Neural progenitor cell (in vitro differentiated cells): ENCODE data around the gene LIPC. TPM values are rescaled to one million over a fixed set of nuclear protein-coding genes. Genes with fewer than 3 reads are reported as not detected.

Experiments
- DNase-seq: peaks from one replicate; pipeline ENCODE4 v3.0.0-alpha.2; 2016; ENCODE audit warnings: low spot score
- H2AFZ ChIP-seq: fragments of 200-600 bp; sonication (generic); replicated peaks from 2 replicates; pipeline ENCODE4 v1.6.1; 2016; ENCODE audit warnings: antibody characterized with exemption
- H3F3A ChIP-seq: fragments of 200-600 bp; sonication (generic); 2 replicates; pipeline ENCODE4 v1.6.1; 2016; ENCODE audit warnings: antibody characterized with exemption, low read depth
- H3K27ac ChIP-seq: fragments of 200-600 bp; sonication (generic); 2 replicates; pipeline ENCODE4 v1.5.1; 2016; ENCODE audit warnings: mild to moderate bottlenecking
- H3K27me3 ChIP-seq: fragments of 200-600 bp; sonication (generic); 2 replicates; pipeline ENCODE4 v1.6.1; 2016; ENCODE audit warnings: mild to moderate bottlenecking, moderate library complexity
- H3K36me3 ChIP-seq: fragments of 200-600 bp; sonication (generic); 2 replicates; pipeline ENCODE4 v1.5.1; 2016
- H3K4me1 ChIP-seq: fragments of 200-600 bp; sonication (generic); 2 replicates; pipeline ENCODE4 v1.6.1; 2016; ENCODE audit warnings: mixed run types
- H3K4me2 ChIP-seq: fragments of 200-600 bp; sonication (generic); 2 replicates; pipeline ENCODE4 v1.6.1; 2016
- H3K4me3 ChIP-seq: fragments of 200-600 bp; sonication (generic); 2 replicates; pipeline ENCODE4 v1.5.1; 2016
- H3K79me2 ChIP-seq: fragments of 200-600 bp; sonication (generic); 2 replicates; pipeline ENCODE4 v1.6.1; 2016; ENCODE audit warnings: low read depth
- H3K9ac ChIP-seq: fragments of 200-600 bp; sonication (generic); 2 replicates; pipeline ENCODE4 v1.6.1; 2016
- H3K9me3 ChIP-seq: fragments of 200-600 bp; sonication (generic); 2 replicates; pipeline ENCODE4 v1.5.1; 2016; ENCODE audit warnings: low read depth
- H4K20me1 ChIP-seq: fragments of 200-600 bp; sonication (generic); 2 replicates; pipeline ENCODE4 v1.6.1; 2016; ENCODE audit warnings: low read depth
- H3K27ac Mint-ChIP-seq: 3 replicates; pipeline ENCODE4 v1.8.0; 2021; ENCODE audit warnings: mixed read lengths
- H3K27me3 Mint-ChIP-seq: 2 replicates; pipeline ENCODE4 v1.8.0; 2022; ENCODE audit warnings: low read depth, mild to moderate bottlenecking, inconsistent platforms, moderate library complexity, mixed read lengths; ENCODE audit not compliant: insufficient read depth
- H3K36me3 Mint-ChIP-seq: 3 replicates; pipeline ENCODE4 v1.8.0; 2021; ENCODE audit warnings: mixed read lengths
- H3K4me1 Mint-ChIP-seq: 3 replicates; pipeline ENCODE4 v1.8.0; 2021; ENCODE audit warnings: mixed read lengths
- H3K4me3 Mint-ChIP-seq: 3 replicates; pipeline ENCODE4 v1.8.0; 2021; ENCODE audit warnings: mild to moderate bottlenecking, moderate library complexity, mixed read lengths
- H3K9me3 Mint-ChIP-seq: 3 replicates; pipeline ENCODE4 v1.8.0; 2020; ENCODE audit warnings: mixed read lengths
- CTCF ChIP-seq: fragments of 200-600 bp; sonication (generic); IDR thresholded peaks from 2 replicates; pipeline ENCODE4 v1.5.1; 2017; ENCODE audit warnings: antibody characterized with exemption, mild to moderate bottlenecking
- EZH2 ChIP-seq: fragments of 200-600 bp; sonication (generic); IDR thresholded peaks from 2 replicates; pipeline ENCODE4 v1.6.1; 2017; ENCODE audit warnings: antibody characterized with exemption, mild to moderate bottlenecking, moderate library complexity
- EZH2phosphoT487 ChIP-seq: fragments of 200-600 bp; sonication (generic); IDR thresholded peaks from 2 replicates; pipeline ENCODE4 v1.6.1; 2017; ENCODE audit warnings: antibody characterized with exemption
- total RNA-seq: library from RNA; depleted of rRNA; stranded (reverse); fragments of >200 nt; gene quantifications from 2 replicates; pipeline ENCODE4 v1.2.3, GENCODE V29; 2015; ENCODE audit warnings: low replicate concordance

The LIPC gene
- total RNA-seq, 1 donor from 2014 or later = not detected

DNA sequence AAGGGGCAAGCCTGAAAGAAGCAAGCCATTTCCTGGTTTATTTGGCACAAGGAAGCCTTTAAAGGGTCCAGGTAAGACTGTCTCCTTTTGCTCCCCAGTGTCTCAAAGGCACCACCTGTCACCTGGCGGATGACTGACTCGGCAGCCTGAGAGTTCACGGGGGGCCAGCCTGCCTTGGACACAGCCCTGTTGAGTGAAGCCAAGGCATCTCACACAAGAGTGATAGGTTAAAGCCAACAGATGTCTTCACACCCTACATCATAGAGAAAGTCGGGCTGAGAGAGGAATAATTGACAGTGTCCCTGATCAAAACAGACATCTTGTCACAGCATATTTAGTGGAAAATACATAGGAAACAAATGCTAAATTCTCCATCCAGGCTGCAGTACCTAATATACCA is 28.2 kb upstream of the LIPC start:
- H3K4me3 ChIP-seq = no peak overlapping the region
- Mint-ChIP-seq H3K36me3 (no peaks in the 10 kb centered on the region), H3K9me3 (no peaks in the 10 kb centered on the region), H3K27me3 (peaks cover 2% of the 10 kb centered on the region), H3K4me1 (peaks cover 17% of the 10 kb centered on the region), H3K27ac (no peak overlapping the region), H3K4me3 (no peak overlapping the region)
- H3K9me3 ChIP-seq = no peaks in the 10 kb centered on the region
- DNase-seq = no peak
- TF ChIP-seq EZH2phosphoT487 = no peak
- no peak for TF ChIP-seq EZH2
- no peak for TF ChIP-seq CTCF
- H3K27ac ChIP-seq = no peak overlapping the region
- H2AFZ ChIP-seq = no peak overlapping the region
- no peaks in the 10 kb centered on the region for H4K20me1 ChIP-seq
- H3K4me1 ChIP-seq = peaks cover 20% of the 10 kb centered on the region
- peaks cover 14% of the 10 kb centered on the region for H3F3A ChIP-seq
- no peaks in the 10 kb centered on the region for H3K36me3 ChIP-seq
- no peaks in the 10 kb centered on the region for H3K79me2 ChIP-seq
- H3K9ac ChIP-seq = no peak overlapping the region
- no peaks in the 10 kb centered on the region for H3K27me3 ChIP-seq
- no peak overlapping the region for H3K4me2 ChIP-seq

GRCh38 chr15:58404020-58404419 is 27.8 kb upstream of the LIPC start:
- H3K36me3 Mint-ChIP-seq = no peaks in the 10 kb centered on the region
- H3K4me3 ChIP-seq = no peak overlapping the region
- peaks cover 2% of the 10 kb centered on the region for H3K27me3 Mint-ChIP-seq
- no peak for TF ChIP-seq CTCF
- no peak for TF ChIP-seq EZH2phosphoT487
- no peak for TF ChIP-seq EZH2
- no peaks in the 10 kb centered on the region for H3K36me3 ChIP-seq
- no peaks in the 10 kb centered on the region for H3K79me2 ChIP-seq
- H3K27me3 ChIP-seq = no peaks in the 10 kb centered on the region
- H4K20me1 ChIP-seq = no peaks in the 10 kb centered on the region
- peaks cover 17% of the 10 kb centered on the region for H3K4me1 Mint-ChIP-seq
- no peak overlapping the region for H3K4me2 ChIP-seq
- peaks cover 14% of the 10 kb centered on the region for H3F3A ChIP-seq
- H3K4me1 ChIP-seq = peaks cover 21% of the 10 kb centered on the region
- no peak overlapping the region for H3K9ac ChIP-seq
- H2AFZ ChIP-seq = no peak overlapping the region
- no peak overlapping the region for H3K27ac Mint-ChIP-seq
- no peaks in the 10 kb centered on the region for H3K9me3 Mint-ChIP-seq
- H3K4me3 Mint-ChIP-seq = no peak overlapping the region
- no peak overlapping the region for H3K27ac ChIP-seq
- no peaks in the 10 kb centered on the region for H3K9me3 ChIP-seq
- DNase-seq = no peak

DNA sequence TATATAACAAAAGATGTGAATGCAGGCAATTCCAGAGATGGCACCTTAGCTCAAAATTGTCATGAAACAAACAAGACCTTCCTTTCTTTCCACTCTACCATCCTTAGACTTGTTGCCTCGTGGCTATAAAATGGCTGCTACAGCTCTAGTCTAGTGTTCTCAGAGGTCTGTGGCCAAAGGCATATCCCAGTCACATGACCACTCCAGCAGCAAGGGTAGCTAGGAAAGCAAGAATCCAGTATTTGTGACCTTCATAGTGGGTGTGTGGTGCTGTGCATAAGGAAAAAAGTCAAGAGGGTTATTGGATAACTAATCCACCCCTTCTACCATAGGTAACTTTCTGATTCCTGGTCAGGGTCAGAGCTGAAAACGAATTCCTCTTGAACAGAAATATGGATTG is 27.1 kb upstream of the LIPC start:
- no peak overlapping the region for H3K9ac ChIP-seq
- Mint-ChIP-seq H3K4me3 (no peak overlapping the region), H3K36me3 (no peaks in the 10 kb centered on the region), H3K27me3 (peaks cover 2% of the 10 kb centered on the region), H3K9me3 (no peaks in the 10 kb centered on the region), H3K27ac (no peak overlapping the region), H3K4me1 (peaks cover 22% of the 10 kb centered on the region)
- no peaks in the 10 kb centered on the region for H4K20me1 ChIP-seq
- peaks cover 14% of the 10 kb centered on the region for H3F3A ChIP-seq
- no peaks in the 10 kb centered on the region for H3K27me3 ChIP-seq
- TF ChIP-seq EZH2 (no peak), EZH2phosphoT487 (no peak), CTCF (no peak)
- no peak overlapping the region for H3K27ac ChIP-seq
- H3K9me3 ChIP-seq = no peaks in the 10 kb centered on the region
- no peaks in the 10 kb centered on the region for H3K79me2 ChIP-seq
- H3K36me3 ChIP-seq = no peaks in the 10 kb centered on the region
- H2AFZ ChIP-seq = no peak overlapping the region
- H3K4me1 ChIP-seq = peaks cover 28% of the 10 kb centered on the region
- H3K4me3 ChIP-seq = no peak overlapping the region
- no peak overlapping the region for H3K4me2 ChIP-seq
- no peak for DNase-seq

DNA sequence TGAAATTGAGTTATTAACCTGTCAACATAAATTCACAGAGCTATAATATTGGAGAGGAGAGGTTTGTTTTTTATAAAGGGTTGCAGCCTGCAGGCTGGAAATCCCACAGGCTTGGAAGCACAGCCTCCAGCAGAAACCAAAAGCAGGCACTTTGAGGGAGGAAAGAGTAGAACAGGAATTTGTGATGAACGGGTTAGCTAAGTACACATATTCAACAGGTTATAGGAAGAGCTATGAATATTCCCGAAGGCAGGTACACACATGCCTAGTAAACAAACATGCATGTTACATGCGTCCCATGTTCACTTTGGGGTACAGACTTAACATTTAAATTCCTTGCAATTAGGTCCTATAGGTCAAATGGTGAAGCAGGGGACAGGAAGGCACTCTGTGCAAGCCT is 25.9 kb upstream of the LIPC start:
- H2AFZ ChIP-seq = no peak overlapping the region
- TF ChIP-seq EZH2 = no peak
- no peak for TF ChIP-seq EZH2phosphoT487
- peaks cover 28% of the 10 kb centered on the region for H3K4me1 Mint-ChIP-seq
- peaks cover 35% of the 10 kb centered on the region for H3K4me1 ChIP-seq
- H3F3A ChIP-seq = peaks cover 14% of the 10 kb centered on the region
- no peaks in the 10 kb centered on the region for H3K36me3 Mint-ChIP-seq
- no peaks in the 10 kb centered on the region for H3K79me2 ChIP-seq
- DNase-seq = no peak
- no peak overlapping the region for H3K27ac Mint-ChIP-seq
- no peaks in the 10 kb centered on the region for H3K9me3 Mint-ChIP-seq
- no peaks in the 10 kb centered on the region for H3K36me3 ChIP-seq
- peaks cover 2% of the 10 kb centered on the region for H3K27me3 Mint-ChIP-seq
- H3K9me3 ChIP-seq = no peaks in the 10 kb centered on the region
- H3K27ac ChIP-seq = no peak overlapping the region
- no peak overlapping the region for H3K9ac ChIP-seq
- H3K4me3 Mint-ChIP-seq = no peak overlapping the region
- H3K27me3 ChIP-seq = no peaks in the 10 kb centered on the region
- no peak overlapping the region for H3K4me3 ChIP-seq
- H3K4me2 ChIP-seq = no peak overlapping the region
- H4K20me1 ChIP-seq = no peaks in the 10 kb centered on the region
